Nephron progenitor cell (in vitro differentiated cells): Measurements from ENCODE around the gene RNGTT.
"Not testable (repeated sequence)": the region's sequence is repeated elsewhere in the genome, so short reads cannot be mapped to it uniquely, and the experiment has no call there.

Source experiments
- DNase-seq: peaks from one replicate; pipeline ENCODE4 v3.0.0; 2021
- H3K27ac Mint-ChIP-seq: 2 replicates; pipeline ENCODE4 v1.8.0; 2021; ENCODE audit warnings: mild to moderate bottlenecking, moderate library complexity, mixed read lengths
- H3K27me3 Mint-ChIP-seq: 2 replicates; pipeline ENCODE4 v1.8.0; 2021; ENCODE audit warnings: mild to moderate bottlenecking, low read depth, mixed read lengths; ENCODE audit not compliant: poor library complexity
- H3K36me3 Mint-ChIP-seq: 2 replicates; pipeline ENCODE4 v1.8.0; 2021; ENCODE audit warnings: low read depth, mixed read lengths
- H3K4me1 Mint-ChIP-seq: 2 replicates; pipeline ENCODE4 v1.8.0; 2021; ENCODE audit warnings: mixed read lengths
- H3K4me3 Mint-ChIP-seq: 2 replicates; pipeline ENCODE4 v1.8.0; 2021; ENCODE audit warnings: mild to moderate bottlenecking, moderate library complexity, mixed read lengths
- H3K9me3 Mint-ChIP-seq: 2 replicates; pipeline ENCODE4 v1.8.0; 2021; ENCODE audit warnings: mild to moderate bottlenecking, moderate library complexity, mixed read lengths
- TF ChIP-seq, protein P1 (sequence below): fragments of 200-600 bp; sonication (generic); IDR thresholded peaks from 2 replicates; pipeline ENCODE4 v1.5.0; 2021; ENCODE audit warnings: antibody characterized with exemption

Gene RNGTT

GRCh38 chr6:88945415-88946008, 17.9 kb downstream of the RNGTT start:
- Mint-ChIP-seq H3K4me3 (no peak overlapping the region), H3K36me3 (peaks cover 19% of the 10 kb centered on the region), H3K4me1 (no peaks in the 10 kb centered on the region), H3K27me3 (peaks cover 4% of the 10 kb centered on the region), H3K27ac (no peak overlapping the region), H3K9me3 (peaks cover 15% of the 10 kb centered on the region)
- TF ChIP-seq, protein P1, sequence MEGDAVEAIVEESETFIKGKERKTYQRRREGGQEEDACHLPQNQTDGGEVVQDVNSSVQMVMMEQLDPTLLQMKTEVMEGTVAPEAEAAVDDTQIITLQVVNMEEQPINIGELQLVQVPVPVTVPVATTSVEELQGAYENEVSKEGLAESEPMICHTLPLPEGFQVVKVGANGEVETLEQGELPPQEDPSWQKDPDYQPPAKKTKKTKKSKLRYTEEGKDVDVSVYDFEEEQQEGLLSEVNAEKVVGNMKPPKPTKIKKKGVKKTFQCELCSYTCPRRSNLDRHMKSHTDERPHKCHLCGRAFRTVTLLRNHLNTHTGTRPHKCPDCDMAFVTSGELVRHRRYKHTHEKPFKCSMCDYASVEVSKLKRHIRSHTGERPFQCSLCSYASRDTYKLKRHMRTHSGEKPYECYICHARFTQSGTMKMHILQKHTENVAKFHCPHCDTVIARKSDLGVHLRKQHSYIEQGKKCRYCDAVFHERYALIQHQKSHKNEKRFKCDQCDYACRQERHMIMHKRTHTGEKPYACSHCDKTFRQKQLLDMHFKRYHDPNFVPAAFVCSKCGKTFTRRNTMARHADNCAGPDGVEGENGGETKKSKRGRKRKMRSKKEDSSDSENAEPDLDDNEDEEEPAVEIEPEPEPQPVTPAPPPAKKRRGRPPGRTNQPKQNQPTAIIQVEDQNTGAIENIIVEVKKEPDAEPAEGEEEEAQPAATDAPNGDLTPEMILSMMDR: no peak
- no peak for DNase-seq

- H3K4me3 Mint-ChIP-seq: no peak overlapping the region
- H3K4me1 Mint-ChIP-seq: no peaks in the 10 kb centered on the region
- no peak for DNase-seq
- H3K27me3 Mint-ChIP-seq: peaks cover 4% of the 10 kb centered on the region
- peaks cover 95% of the 10 kb centered on the region for H3K36me3 Mint-ChIP-seq
- peaks cover 54% of the 10 kb centered on the region for H3K9me3 Mint-ChIP-seq
- H3K27ac Mint-ChIP-seq: no peak overlapping the region
- TF ChIP-seq, protein P1: no peak
These were observed 29.9 kb downstream of the RNGTT start for GRCh38 chr6:88933521-88933920.

DNA sequence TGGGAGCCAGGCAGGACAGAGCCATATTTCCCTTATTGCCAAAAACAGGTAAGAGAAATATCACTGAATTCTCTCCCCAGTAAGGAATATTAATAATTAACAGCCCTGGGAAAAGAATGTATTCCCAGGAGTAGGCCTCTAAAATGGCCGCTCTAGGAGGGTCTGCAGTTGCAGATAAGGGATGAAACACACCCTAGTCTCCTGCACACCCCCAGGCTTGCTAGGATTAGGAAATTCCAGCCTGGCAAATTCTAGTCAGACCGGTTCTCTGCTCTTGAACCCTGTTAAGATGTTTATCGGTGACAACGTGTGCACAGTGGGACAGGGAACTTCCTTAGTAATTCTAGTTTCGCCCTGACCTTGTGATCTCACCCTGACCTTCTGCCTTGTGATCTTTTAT, 31.4 kb downstream of the RNGTT start:
- not testable (repeated sequence) for H3K27ac Mint-ChIP-seq, DNase-seq, H3K4me3 Mint-ChIP-seq, H3K4me1 Mint-ChIP-seq, H3K27me3 Mint-ChIP-seq
- peaks cover 85% of the 10 kb centered on the region for H3K36me3 Mint-ChIP-seq
- peaks cover 46% of the 10 kb centered on the region for H3K9me3 Mint-ChIP-seq

DNA sequence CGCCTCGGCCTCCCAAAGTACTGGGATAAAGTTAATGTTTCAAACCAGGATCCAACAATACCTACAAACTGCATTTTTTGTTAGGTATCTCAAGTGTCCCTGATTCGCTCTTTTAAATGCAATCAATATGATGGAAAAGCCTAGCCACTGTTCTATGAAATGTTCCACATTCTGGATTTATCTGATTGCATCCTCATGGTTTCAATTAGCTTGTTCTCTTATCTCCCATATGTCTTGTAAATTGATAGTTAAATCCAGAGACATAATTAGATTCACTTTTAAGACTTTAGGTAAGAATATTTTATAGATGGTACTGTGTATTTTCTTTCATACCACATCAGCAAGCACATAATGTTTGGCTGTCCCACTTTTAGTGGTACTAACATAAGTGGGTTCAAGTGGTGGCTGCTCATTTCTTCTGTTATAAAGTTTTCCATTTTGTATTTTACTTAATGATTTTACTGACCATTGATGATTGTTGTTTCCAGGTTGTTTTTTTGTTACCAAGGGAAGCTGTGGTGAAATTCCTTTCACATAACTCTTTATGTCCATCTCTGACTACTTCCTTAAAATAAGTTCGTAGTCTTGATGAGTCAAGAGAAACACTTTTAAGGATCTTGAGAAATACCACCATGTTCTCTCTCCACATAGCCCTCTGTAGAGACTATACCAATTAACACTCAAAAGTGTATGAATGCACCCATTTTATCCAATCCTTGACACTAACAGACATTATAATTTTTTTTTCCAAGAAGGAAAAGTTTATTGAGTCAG, 40.5 kb downstream of the RNGTT start:
- Mint-ChIP-seq H3K4me1 (no peaks in the 10 kb centered on the region), H3K27me3 (no peaks in the 10 kb centered on the region), H3K4me3 (no peak overlapping the region), H3K36me3 (peaks cover 37% of the 10 kb centered on the region), H3K27ac (no peak overlapping the region), H3K9me3 (no peaks in the 10 kb centered on the region)
- TF ChIP-seq, protein P1: no peak
- no peak for DNase-seq

- Mint-ChIP-seq H3K27ac (no peak overlapping the region), H3K27me3 (no peaks in the 10 kb centered on the region), H3K4me3 (no peak overlapping the region), H3K4me1 (no peaks in the 10 kb centered on the region), H3K9me3 (no peaks in the 10 kb centered on the region), H3K36me3 (peaks cover 37% of the 10 kb centered on the region)
- TF ChIP-seq, protein P1: no peak
- DNase-seq: no peak
These were observed 41.7 kb downstream of the RNGTT start for GRCh38 chr6:88921734-88922133.

DNA sequence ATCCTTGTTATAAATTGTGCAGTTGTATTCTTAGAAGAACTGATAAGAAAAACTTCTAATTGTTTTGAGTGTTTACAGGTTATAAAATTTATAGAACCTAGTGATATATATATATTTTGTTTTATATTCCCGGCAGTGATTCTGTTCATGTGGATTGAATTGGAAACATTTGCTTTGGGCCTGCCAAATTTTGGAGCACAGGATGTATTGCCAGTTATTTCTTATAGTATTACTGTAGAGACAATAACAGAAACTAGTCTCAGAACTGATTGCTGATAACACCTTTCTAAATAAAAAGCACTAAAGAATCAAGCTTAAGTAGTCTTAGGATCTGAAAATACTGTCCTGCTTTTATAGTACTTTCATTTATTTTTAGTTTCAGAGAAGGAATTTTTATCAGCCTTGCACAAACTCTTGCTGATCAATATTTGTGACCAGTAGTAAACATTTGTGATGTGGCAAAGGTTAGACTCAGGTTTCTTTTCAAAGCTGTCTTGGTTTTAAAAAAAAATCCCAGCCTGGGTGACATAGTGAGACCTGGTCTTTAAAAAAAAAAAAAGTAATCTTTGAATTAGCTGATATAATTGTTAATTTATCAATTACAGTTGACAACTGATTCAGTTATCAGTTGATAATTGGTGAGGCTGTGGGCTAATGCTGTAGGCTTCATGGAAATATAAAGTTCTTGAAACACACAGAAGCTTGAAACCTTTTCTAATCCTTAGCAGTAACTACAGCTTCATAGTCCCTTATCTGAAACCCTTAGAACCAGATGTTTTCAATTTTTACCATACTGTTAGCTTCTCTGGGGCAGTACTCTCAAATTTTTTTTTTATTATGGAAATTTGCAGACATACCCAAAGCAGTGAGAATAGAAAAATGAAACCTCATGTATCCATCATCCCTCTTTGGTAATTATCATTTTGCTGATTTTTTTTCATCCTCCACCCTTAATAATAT, 42.4 kb downstream of the RNGTT start:
- DNase-seq: no peak
- Mint-ChIP-seq H3K27ac (no peak overlapping the region), H3K36me3 (peaks cover 32% of the 10 kb centered on the region), H3K9me3 (no peaks in the 10 kb centered on the region), H3K27me3 (no peaks in the 10 kb centered on the region), H3K4me3 (no peak overlapping the region), H3K4me1 (no peaks in the 10 kb centered on the region)
- TF ChIP-seq, protein P1: no peak
